Suppressor macrophage treated with lipopolysaccharide for 4 hours (primary cell): Measurements from ENCODE around the gene AURKA.
"Not testable (repeated sequence)": the region's sequence is repeated elsewhere in the genome, so short reads cannot be mapped to it uniquely, and the experiment has no call there.

Source experiments
- DNase-seq: peaks from one replicate; pipeline ENCODE4 v3.0.0-alpha.2; 2020

Gene AURKA

GRCh38 chr20:56420940-56421688 is 29.1 kb upstream of the AURKA start:
- DNase-seq, result no peak

GRCh38 chr20:56420028-56420427 is 28.0 kb upstream of the AURKA start:
- no peak for DNase-seq

- DNase-seq, result no peak
These were observed 26.4 kb upstream of the AURKA start for GRCh38 chr20:56418385-56418861.

GRCh38 chr20:56417911-56418310 is 25.9 kb upstream of the AURKA start:
- no peak for DNase-seq

GRCh38 chr20:56417402-56417801 is 25.4 kb upstream of the AURKA start:
- DNase-seq, result no peak

GRCh38 chr20:56414842-56415765 is 23.1 kb upstream of the AURKA start:
- peak; percentile 39 for DNase-seq

GRCh38 chr20:56412949-56413348 is 20.9 kb upstream of the AURKA start:
- DNase-seq, result no peak

- no peak for DNase-seq
These were observed 20.4 kb upstream of the AURKA start for GRCh38 chr20:56412473-56412790.

GRCh38 chr20:56411759-56412472 is 19.9 kb upstream of the AURKA start, which contains the start of gene CASS4:
Gene CASS4, plus strand, starts transcription at chr20:56412260. Its CDS starts 199 bp downstream, at chr20:56412459.
- DNase-seq, result peak; percentile 85

GRCh38 chr20:56411287-56411686 is 19.3 kb upstream of the AURKA start:
- not testable (repeated sequence) for DNase-seq

GRCh38 chr20:56409956-56410355 is 17.9 kb upstream of the AURKA start:
- DNase-seq, result no peak

GRCh38 chr20:56409521-56409920 is 17.5 kb upstream of the AURKA start:
- DNase-seq, result peak; percentile 85

GRCh38 chr20:56406910-56407309 is 14.9 kb upstream of the AURKA start:
- DNase-seq, result no peak

- DNase-seq, result not testable (repeated sequence)
These were observed 13.3 kb upstream of the AURKA start for GRCh38 chr20:56405356-56405755.

GRCh38 chr20:56403465-56403864 is 11.4 kb upstream of the AURKA start:
- DNase-seq, result no peak

GRCh38 chr20:56400001-56400640 is 8.1 kb upstream of the AURKA start:
- peak; percentile 86 for DNase-seq

GRCh38 chr20:56395166-56395565 is 3.2 kb upstream of the AURKA start:
- DNase-seq, result no peak

GRCh38 chr20:56393653-56394052 is 1.6 kb upstream of the AURKA start:
- no peak for DNase-seq

- no peak for DNase-seq
These were observed 967 bp upstream of the AURKA start for GRCh38 chr20:56392881-56393482.

GRCh38 chr20:56391596-56392131 is 351 bp downstream of the AURKA start:
- DNase-seq, result no peak

GRCh38 chr20:56391037-56391436 is 978 bp downstream of the AURKA start:
- no peak for DNase-seq

GRCh38 chr20:56390396-56390795 is 1.6 kb downstream of the AURKA start:
- DNase-seq, result not testable (repeated sequence)
